ENCODE measurements around the gene ITGA11.

DNA sequence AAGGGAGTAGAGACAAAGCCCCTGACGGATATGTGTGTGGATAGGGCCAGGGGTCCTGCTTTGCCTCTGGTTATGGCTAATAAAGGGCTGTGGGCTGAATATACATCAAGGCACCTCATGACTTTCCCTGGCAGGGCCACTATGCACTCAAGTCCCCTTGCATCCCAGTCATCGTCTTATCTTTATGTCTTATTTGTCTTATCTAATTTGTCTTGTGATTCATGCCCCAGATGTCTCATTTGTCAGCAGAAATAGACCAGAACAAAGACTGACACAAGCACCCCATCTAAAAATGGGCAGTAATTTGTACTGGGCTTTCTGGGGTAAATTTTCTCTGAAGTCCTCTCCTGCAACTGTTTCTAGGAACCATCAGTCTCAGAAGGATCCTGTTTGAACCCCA is 68.6 kb downstream of the ITGA11 start:
- TF ChIP-seq, protein P1, sequence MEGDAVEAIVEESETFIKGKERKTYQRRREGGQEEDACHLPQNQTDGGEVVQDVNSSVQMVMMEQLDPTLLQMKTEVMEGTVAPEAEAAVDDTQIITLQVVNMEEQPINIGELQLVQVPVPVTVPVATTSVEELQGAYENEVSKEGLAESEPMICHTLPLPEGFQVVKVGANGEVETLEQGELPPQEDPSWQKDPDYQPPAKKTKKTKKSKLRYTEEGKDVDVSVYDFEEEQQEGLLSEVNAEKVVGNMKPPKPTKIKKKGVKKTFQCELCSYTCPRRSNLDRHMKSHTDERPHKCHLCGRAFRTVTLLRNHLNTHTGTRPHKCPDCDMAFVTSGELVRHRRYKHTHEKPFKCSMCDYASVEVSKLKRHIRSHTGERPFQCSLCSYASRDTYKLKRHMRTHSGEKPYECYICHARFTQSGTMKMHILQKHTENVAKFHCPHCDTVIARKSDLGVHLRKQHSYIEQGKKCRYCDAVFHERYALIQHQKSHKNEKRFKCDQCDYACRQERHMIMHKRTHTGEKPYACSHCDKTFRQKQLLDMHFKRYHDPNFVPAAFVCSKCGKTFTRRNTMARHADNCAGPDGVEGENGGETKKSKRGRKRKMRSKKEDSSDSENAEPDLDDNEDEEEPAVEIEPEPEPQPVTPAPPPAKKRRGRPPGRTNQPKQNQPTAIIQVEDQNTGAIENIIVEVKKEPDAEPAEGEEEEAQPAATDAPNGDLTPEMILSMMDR (IDR thresholded peaks at IDR 0.05): no peak
- TF ChIP-seq POLR2AphosphoS5 (IDR thresholded peaks at IDR 0.05): no peak

All from breast epithelium (tissue), 3 donors.